ENCODE results near the gene MYO5B.

MYO5B gene

DNA sequence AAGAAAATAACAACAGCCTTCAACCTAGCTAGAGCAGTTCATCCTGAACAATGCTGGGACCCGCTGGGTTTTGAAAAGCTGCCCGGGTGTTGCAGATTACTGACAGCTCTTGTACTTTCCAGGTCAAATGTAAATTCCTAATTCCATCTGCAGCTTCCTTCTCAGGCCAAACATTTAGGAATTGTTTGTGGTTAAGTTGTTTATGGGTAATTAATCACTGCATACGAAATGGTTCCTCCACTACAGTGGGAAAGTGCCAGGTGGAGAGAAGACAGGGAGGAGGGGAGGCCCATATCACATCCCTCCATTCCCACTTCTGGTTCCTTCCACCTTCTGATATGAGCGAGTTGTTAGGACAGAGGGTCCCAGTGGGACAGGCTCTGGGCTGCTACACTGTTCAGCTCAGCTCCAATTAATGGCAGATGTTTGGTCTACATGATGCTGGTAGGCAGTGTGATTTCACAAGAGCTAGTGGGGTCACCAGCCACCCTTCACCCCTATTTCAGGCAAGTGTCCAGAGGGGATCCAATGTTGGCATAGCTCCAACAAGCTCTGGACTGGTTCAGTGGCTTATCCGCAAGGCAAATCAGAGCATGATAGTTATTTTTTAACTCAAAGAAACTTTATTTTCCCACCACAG is 268.7 kb downstream of the MYO5B start:
- no peak for DNase-seq

DNA sequence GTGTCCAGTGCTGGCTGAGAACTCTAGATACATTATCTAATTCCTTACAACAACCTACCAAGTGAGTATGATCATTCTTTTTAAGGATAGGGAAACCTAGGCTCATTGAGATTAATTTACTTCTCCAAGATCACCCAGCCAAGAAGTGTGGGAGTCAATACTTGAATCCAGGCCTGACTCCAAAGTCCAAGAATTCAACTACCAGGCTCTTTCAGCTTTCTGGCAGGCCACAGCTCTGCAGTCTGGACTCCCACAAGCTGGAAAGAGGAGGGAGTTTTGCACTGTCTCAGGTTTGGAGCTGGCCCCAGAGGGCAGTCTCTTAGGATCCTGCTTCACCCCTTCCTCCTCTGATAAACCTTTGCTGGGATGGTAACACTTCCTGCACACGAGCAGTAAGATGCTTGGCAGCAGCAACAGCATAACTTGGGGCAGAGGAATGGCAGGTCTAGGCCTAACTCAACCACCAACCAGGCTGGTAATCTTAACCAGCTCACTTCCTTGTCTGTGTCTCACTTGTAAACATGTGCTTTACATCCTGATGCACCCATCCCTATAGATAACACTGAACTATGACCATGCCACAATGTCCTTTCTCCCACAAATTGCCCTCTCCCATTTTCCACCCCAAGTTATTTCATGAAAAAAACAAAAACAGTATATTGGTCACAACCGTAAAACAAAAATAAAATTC is 270.5 kb downstream of the MYO5B start:
- DNase-seq = no peak

DNA sequence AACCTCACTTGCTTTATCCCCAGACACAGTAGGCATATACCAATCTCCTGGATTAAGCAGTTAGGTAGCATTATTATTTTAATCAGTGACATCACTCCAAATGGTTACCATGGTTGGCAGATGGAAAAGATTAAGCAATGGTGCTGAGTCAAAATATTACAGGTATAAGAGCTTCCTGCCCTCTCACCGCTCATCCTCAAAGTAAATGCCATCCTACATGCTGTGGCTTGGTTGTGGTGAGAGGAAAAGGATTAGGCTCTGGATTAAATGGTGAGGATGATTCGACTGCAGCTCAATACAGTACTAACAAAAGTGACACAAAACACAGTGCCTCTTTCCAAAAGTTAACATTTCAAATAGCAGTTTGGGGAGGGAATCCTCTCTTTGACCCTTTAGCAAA is 272.7 kb downstream of the MYO5B start:
- DNase-seq = no peak

DNA sequence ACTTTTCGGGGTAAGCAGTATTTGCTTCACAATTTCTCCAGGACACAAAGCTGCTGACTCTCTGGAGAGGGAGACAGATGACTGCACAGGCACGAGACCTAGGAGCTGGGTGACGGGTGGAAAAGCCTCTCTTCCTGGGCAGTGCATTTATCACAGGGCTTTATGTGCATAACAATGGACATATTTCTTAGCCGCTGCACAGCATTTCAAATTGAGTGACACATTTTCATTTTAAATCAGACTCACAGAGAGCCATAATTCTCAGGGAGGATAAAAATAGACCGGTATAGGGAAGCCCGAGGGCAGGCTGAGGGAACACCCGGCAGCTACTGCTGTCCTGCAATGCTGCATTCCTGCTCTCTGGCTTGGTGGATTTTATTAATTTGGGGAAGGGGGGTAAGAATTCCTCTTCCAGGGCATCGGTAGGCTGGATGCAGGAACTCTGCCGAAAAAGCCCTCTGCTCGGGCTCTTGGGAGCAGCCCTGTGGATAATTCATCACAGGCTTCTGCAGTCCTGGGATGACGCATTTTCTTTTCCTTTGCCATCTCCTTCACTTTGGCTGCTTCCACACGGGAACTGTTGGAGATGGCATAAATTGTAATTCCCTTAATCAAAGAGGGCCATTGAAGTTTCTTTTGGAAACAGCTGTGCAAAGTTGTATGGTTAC is 273.5 kb downstream of the MYO5B start:
- DNase-seq = peak in 1 of 58 donors; percentile 25

DNA sequence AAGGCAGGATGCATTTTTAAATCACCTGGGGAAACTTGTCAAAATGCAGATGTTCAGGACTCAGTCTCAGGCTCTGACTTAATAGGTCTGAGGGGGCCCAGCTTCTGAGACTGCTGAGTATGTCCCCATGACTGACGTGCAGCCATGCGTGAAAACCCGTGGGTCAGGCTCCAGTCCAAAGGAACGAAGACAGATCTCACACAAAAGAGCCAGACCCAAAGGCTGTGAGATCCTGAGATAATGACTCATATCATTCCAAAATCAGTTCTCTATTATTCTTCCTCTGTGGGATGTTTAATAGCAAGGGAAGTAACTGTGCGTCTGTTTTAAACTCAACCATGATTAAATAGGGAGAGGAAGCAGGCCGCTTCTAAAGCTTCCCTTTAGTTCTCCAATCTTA is 274.2 kb downstream of the MYO5B start:
- no peak for DNase-seq

DNA sequence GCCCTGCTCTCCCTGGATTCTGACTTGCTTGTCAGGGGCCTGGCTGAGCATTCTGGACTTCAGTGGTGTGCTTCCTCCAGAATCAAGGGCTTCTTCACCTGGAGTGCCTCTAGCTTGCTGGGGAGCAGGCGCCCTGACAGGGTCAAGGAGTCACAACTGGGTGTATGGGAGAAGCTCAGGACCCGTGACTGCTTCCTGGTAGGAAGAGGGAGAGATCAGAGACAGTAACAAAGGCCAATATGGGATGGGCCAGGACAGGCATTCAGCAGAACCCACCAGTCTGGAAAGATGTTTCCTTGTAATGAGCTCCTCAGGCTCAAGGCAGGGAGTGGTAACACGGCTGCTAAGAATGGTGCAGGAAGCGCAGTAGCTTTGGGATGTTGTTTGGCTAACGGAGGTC is 277.2 kb downstream of the MYO5B start:
- DNase-seq = no peak

DNA sequence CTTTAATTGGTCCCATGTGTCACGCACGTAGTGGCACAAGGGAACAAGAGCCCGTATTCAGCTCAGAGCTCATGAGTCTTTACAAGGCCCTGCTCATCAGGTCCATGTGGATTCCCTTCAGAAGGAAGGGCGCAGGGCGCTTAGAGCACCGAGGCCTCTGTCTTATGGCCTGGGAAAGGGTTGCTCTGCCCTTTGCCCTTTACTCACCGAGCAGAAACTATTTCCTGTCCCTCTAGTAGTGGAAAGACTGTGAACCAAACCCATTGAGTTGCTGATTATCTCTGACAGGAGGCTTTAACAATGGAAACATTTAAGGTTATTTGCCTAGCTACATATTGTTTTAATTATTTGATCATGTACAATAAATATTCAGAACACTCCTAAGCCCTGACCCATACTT is 279.6 kb downstream of the MYO5B start:
- DNase-seq = no peak

DNA sequence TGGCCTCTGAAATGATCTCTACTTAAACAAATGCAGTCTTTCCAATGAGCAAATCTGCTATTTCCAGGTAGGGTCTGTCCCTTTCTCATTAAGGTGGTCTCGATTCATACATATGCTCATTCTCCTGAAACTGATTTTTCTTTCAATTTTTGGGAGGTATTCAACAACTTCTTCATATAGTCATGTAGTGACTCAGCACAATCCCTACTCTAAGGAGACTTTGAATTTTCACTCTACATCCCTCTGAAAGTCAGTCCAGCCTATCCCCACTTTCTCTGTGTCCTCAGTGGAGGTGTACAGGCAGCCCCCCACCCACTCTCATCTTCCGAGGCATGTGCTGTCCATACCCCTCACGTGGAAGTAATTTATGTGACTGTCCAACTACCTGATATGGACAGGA is 281.7 kb downstream of the MYO5B start:
- DNase-seq = no peak

DNA sequence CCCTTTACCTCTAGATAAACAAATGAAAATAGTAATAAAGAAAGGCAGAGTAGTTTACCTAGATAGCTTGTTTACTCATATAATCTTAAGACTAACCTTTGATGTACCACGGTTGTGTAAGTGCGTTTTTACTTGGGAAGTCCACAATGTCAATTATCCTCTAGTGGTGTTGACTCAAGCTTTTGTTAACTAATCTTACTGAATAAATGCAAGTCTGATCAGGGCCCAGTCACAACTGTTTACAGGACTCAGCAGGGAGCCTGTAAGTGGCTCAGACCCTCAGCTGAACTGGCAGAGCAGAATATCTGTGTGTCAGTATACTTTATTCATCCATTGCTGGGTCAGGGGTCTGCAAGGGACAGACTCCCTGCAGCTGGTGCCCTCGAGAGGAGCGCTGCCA is 283.5 kb downstream of the MYO5B start:
- no peak for DNase-seq

DNA sequence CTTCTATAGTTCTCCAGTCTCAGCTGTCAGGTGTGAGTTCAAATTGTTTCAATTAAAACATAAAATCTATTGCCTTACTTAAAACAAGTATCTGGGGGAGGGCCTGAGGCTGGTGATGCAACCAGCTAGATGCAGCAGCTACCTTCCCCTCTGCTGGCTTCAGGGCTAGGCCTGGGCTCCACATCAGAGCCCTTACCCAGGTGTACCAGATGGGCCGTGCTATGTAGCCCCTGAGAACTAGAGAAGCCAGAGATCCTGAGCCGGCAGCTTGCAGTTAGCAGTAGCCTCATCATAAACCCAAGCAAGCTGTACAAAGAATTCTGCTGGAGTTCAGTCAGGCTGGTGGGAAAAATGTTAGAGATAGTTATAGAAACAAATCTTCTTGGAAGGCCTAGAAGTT is 284.0 kb downstream of the MYO5B start:
- no peak for DNase-seq

DNA sequence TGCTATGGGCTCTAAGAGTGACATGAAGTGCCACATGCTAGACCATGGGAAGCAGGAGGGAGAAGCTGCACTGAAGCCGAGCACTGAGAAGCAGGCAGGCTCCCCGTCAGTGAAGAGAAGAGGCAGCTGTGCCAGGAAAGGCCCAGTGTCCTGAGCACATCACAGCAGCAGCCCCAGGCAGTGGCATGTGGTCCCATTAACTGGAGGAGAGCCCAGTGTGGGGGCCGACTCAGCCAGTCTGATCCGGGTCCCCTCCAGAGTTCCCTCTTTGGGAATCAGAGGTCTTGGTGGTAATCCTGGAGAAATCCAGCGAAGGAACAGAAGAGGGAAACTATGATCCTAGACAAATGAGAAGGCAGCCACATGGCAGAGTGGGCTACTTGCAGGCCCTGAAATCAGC is 284.9 kb downstream of the MYO5B start:
- DNase-seq = no peak

DNA sequence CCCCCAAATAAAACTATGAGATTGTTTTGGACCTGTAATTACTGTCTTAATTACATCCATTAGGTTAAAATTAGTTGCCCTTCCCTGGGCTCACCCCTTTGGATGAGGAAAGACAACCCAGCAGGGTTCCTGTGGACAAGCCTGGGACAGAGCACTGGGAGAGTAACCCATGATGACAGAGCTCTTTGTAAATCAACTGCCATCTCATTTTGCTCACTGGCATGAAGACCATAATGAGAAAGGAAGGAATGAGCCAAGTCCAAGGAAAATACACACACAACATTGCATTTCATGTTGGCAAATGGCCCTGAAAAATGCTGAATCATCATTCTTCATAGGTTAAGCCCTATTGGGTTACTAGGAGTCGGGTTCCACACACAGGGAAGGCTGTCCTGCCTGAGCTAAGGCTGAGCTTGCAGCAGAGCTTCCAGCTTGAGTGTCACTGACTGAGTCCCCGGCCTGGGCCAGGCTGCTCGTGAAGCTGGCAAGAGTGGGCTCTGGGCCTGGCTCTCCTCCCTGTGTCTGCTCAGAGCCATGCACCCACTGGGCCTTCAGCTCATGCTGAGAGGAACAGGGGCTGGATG is 287.5 kb downstream of the MYO5B start:
- DNase-seq = no peak

DNA sequence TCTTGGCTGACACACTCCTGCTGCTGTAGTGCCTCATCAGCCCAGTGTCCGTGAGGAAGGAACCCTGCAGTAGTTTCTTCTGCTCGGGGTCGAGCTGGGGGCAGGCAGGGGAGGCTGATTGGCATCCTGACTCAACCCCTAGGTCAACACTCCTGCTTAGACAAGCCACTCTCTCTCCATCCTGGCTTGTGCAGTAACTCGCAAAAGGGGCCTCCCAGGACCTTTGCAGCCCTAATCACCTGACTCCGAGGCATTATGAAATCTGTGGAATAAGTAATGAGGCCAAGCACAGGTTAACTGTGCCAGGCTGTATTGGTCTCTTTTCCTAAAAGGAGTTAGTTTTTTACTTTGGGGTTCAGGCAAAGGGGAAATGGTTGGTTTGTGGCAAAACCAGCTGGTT is 289.2 kb downstream of the MYO5B start:
- DNase-seq = no peak

DNA sequence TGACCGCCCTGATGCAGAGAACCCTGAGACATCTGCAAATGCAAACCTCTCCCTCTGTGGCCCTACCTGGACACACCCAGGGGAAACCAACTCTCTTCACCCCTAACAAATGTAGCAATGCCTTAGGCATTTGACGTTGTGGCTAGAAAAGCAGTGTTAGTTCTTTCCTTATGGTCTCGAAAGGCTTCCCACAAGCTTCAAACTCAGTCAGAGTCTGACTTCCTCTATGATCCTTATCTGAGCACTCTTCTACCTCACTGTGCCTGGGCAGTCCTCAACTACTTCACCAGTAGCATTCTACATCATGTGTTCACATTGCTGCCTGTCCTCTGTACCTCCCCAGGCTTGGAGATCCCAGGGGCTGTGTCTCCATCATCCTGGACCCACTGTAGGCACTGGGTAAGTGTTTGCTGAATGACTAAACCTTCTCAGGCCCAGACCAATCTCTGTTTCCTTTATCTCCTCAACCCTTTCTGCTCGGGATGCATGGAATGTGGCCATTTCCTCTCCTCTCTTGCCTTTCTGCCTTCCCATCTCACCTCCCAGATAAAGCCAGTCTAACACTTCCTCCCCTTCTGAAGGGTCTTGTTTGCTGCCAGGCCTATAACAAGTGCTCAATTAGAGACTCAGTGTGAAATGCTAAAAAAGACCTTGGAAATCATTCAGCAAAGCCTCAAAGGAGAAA is 289.9 kb downstream of the MYO5B start:
- DNase-seq = no peak

DNA sequence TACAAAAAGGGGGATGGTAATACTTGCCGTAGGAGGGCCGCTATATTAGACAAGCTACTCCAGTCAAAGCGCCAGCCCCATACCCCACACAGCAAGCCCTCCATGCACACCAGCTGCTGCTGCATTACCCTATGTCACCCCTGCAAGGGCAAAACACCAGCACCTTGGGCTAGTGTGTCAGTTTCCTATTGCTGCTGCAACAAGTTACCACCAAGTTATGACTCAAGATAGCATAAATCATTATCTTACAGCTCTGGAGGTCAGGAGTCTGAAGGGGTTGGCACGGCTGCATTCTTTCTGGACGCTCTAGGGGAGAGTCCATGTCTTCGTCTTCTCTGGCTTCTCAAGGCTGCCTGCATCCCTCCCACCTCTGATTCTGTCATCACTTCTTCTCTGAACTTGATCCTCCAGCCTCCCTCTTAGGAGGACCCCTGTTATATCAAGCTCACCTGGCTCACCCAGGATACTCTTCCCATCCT is 293.0 kb downstream of the MYO5B start:
- no peak for DNase-seq

DNA sequence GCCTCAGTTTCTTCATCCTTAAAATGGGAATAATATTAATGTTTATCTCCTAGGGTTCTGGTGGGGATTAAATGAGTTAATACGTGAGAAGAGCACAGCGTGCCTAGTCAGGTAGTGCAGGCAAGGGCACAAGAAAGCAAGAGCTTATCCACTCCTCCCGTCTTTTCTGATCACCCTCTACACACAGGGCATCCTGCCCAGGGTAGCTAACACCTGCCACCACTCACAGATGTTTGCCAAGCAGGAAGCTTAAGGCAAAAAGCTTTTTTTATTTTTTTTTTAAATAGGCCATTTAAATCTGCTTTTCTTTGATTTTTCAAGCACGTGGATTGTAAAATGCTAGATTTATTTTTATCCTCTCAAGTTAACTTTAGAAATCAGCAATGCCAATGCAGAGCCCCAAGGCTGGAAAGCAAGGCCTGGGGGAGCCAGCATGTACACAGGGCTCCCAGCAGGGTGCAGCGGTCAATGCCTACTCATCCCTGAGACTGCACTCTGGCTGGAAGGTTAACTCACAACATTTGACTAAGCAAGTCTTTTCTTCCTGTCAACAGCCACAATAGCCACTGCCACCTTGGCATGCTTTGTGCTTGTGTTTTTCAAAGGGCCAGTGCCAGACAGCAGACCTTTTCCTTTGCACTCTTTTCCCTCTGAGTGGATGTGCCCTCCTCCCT is 295.2 kb downstream of the MYO5B start:
- DNase-seq = peak in 1 of 58 donors; percentile 14

DNA sequence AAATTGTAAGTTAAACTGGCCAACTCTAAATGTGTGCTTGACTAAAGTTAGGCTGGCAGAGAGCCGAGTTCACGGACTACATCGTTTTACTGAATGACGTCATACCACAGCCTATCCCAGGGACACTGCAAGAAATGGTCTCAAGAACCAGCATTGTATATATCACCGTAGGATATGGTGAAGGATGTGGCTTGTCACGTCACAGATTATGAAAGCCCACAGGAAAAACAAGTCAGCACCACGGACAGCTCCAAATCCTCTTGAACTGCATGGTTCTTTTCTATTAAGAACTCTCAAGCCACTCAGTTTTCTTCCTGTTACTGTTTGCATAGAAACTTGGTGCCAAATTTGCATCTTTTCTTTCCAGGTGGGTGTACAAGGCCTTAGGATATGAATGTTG is 296.5 kb downstream of the MYO5B start:
- DNase-seq = peak in 5 of 58 donors; percentile 3 to 32 (median 13)

DNA sequence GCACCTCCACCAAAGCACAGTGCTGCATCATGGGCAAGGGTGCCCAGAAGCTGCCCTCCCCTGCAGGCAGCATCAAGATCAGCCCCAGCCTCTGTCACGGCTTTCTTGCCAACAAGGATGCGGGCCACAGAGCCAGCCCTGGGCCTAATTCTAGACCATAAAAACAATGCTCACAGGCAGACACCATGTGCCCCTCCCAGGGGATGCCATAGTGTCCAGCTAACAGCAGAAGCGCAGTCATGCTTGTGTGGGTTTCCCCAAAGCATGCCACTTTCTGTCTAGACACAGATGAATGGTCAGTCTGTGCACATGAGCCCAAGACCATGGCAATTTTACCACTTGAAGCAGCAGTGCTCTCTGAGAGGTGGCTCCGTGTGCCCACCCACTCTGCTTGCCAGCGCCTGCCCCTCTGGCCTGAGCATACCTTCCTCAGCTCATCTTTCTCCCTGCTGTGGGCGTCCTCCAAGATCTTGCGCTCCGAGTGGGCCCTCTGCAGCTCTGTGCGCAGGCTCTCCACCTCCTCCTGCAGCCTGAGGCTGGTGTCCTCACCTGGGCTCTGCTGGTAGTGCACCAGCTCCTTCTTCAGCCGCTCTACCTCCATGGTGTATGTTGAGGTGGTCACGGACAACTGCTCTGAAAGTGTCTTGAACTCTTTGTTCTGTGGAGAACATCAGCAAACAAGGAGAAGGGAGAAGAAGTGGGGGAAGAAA is 300.3 kb downstream of the MYO5B start:
- no peak for DNase-seq

DNA sequence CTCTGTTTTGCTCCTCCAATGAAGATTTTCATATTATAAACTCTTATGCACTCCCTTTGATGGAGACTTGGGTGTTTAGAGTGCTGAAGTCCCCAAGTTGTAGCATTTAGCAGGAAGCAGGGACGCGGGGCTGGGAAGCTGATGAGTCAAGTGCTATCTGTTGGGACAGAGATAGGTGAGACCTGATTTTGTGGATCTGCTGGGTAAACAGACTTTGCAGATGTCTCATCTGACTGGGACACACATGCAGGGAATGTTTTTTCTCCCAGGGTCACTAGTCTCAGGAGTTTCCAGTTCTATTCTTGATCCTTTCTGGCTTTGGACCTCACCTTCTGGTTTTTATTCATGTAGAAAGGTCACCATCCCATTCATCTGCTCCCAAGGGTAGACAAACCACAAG is 301.9 kb downstream of the MYO5B start:
- DNase-seq = no peak

DNA sequence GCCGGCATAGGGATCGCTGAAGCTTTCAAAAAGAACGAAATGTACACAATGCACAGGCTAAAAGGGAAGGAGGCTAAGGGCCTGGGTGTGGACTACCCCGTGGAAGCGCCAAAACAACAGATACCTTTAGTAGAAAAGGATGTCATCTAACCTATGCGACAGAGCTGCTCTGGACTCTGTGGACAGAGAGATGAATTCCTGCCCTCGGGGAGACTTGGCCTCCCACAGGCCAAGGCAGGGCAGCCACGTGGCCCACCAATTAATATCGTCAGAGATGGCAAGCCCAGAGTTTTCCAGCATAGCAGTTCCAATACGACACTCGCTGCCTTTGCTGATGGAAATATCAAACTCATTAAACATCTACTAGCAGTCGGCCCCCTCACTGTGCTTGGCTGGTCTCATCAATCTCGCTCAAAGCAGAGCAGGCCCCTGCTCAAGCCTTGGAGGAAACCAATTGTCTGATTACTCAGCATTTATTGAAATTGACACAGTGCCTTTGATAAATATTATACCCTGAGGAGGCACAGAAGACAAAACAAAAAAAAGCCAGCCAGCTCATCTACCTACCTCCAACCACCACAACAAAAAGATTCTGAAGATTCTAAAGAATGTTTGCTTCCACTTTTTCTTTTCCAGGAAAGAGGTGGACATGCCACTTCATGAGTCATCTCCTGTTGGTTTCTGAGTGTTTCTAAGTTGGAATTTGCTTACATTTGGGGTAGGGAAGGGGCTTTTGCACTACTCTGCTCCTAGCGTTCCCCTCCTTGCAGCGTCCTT is 302.6 kb downstream of the MYO5B start:
- DNase-seq = no peak

Data from anterior cingulate cortex (tissue), 58 donors.